Measurements from ENCODE around the gene CUBN.

GRCh38 chr10:17144032-17144431, 14.4 kb upstream of the CUBN start:
- TF ChIP-seq CTCF (conservative IDR thresholded peaks at IDR 0.05) = no peak
- no peak for TF ChIP-seq ZFX (IDR thresholded peaks at IDR 0.05)
